Activated CD8-positive, alpha-beta T cell treated with anti-CD3 and anti-CD28 coated beads, Interleukin-2, amount 10 ng/mL, durations not matched to agents 7 days and 5 days (primary cell): ENCODE results near the gene JSRP1. TPM values are rescaled to one million over a fixed set of nuclear protein-coding genes. Genes with fewer than 3 reads are reported as not detected.

Source experiments
- ATAC-seq: fragments of 150-1000 bp; cut with Tn5 transposase; one replicate; pipeline ENCODE4 v1.10.0; 2021; ENCODE audit warnings: moderate library complexity
- CTCF ChIA-PET: fragments of 350-600 bp; sonication (Branson Sonifier 250); formaldehyde crosslinking; loops from one replicate; lab custom pipeline; 2021; ENCODE audit warnings: antibody characterized with exemption; lab: Charles Lee
- POLR2A ChIA-PET: fragments of 350-600 bp; sonication (Branson Sonifier 250); formaldehyde crosslinking; loops from one replicate; lab custom pipeline; 2021; ENCODE audit warnings: antibody characterized with exemption; lab: Charles Lee
- DNase-seq: peaks from one replicate; pipeline ENCODE4 v3.0.0-alpha.2; 2020
- H3K27ac Mint-ChIP-seq: one replicate; pipeline ENCODE4 v1.8.0; 2021; ENCODE audit warnings: mild to moderate bottlenecking, mixed read lengths
- H3K27me3 Mint-ChIP-seq: one replicate; pipeline ENCODE4 v1.8.0; 2021; ENCODE audit warnings: low read depth, mixed read lengths
- H3K36me3 Mint-ChIP-seq: one replicate; pipeline ENCODE4 v1.8.0; 2021; ENCODE audit warnings: low read depth, mixed read lengths
- H3K4me1 Mint-ChIP-seq: one replicate; pipeline ENCODE4 v1.8.0; 2021; ENCODE audit warnings: low read depth, mixed read lengths
- H3K4me3 Mint-ChIP-seq: one replicate; pipeline ENCODE4 v1.8.0; 2021; ENCODE audit warnings: mild to moderate bottlenecking, mixed read lengths
- H3K9me3 Mint-ChIP-seq: one replicate; pipeline ENCODE4 v1.8.0; 2022; ENCODE audit warnings: mixed read lengths; ENCODE audit not compliant: insufficient read depth
- total RNA-seq, 2 experiments: library from RNA; stranded (reverse); gene quantifications; one replicate each; pipeline ENCODE4 v1.2.3, GENCODE V29; 2021

The JSRP1 gene
- total RNA-seq, 2 experiments from 2014 or later: not detected

DNA sequence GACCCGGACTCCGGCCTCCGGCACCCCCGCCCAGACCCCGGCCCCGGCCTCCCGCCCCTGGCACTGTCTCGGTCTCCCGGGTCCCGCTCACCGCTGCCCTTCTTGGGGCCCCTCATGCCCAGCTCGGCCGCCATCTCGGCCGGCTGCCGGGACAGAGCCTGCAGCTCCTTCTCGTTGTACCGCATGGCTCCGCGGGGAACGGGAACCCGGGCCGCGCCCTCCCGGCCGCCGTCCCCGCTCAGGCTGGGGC lies 20.2 kb downstream of the JSRP1 start:
- peak overlapping the region; percentile 99 for H3K4me3 Mint-ChIP-seq
- no peaks in the 10 kb centered on the region for H3K9me3 Mint-ChIP-seq
- no peaks in the 10 kb centered on the region for H3K27me3 Mint-ChIP-seq
- peaks cover 59% of the 10 kb centered on the region for H3K36me3 Mint-ChIP-seq
- peak overlapping the region; percentile 100 for H3K27ac Mint-ChIP-seq
- CTCF ChIA-PET: interaction anchor here (0.6 to 1.8 kb wide), 8 partner anchors 37 to 240 kb away, joined by 3 to 15 read pairs (median 3); partner anchors contain the start of genes GADD45B and PEAK3
- POLR2A ChIA-PET: interaction anchor here (0.7 to 2.0 kb wide), 5 partner anchors 22 to 240 kb away, joined by 3 to 13 read pairs (median 4); partner anchors contain the start of gene GADD45B
- H3K4me1 Mint-ChIP-seq: peaks cover 56% of the 10 kb centered on the region
- ATAC-seq: no peak
- no peak for DNase-seq

DNA sequence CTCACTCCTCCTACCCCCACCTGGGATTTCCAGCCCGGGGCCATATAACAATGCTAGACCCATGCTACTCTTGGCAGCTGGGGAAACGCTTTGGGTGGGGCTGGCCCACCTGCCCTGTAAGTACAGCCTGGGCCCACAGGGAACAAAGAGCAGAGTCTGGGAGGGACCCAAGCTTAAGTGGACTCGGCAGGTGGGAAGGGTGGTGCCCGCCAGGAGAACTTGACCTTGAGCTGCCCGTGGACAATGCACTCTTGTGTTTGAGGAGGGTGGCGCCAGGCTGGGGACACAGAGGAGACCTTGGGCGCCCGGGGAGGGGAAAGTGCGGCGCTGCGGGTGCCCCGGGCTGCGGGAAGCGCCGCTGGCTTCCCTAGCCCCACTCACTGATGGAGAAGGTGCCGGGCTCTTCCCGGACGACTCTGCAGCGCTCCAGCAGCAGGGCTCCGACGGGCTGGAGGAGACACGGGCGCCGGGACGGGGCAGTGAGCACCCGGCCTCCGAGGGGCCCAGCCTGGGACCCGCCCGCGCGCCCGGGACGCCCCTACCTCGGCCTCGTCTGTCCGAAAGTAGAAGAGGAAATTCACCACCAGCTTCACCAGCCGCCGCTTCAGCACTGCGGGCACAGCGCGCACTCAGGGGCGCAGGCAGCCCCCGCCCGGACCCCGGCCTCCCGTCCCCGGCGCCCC lies 20.7 kb downstream of the JSRP1 start:
- Mint-ChIP-seq H3K27ac (peak overlapping the region; percentile 90), H3K36me3 (peaks cover 55% of the 10 kb centered on the region), H3K27me3 (no peaks in the 10 kb centered on the region), H3K4me3 (peak overlapping the region; percentile 99), H3K9me3 (no peaks in the 10 kb centered on the region), H3K4me1 (peaks cover 52% of the 10 kb centered on the region)
- ATAC-seq: peak; percentile 14
- DNase-seq: no peak
- CTCF ChIA-PET: interaction anchor here (0.6 to 1.8 kb wide), 9 partner anchors 37 to 241 kb away, joined by 3 to 15 read pairs (median 3); partner anchors contain the start of genes GADD45B and PEAK3
- POLR2A ChIA-PET: interaction anchor here (0.7 to 2.0 kb wide), 5 partner anchors 22 to 241 kb away, joined by 3 to 13 read pairs (median 4); partner anchors contain the start of gene GADD45B

- ATAC-seq: no peak
Measured at GRCh38 chr19:2234996-2235380, 21.2 kb downstream of the JSRP1 start.

DNA sequence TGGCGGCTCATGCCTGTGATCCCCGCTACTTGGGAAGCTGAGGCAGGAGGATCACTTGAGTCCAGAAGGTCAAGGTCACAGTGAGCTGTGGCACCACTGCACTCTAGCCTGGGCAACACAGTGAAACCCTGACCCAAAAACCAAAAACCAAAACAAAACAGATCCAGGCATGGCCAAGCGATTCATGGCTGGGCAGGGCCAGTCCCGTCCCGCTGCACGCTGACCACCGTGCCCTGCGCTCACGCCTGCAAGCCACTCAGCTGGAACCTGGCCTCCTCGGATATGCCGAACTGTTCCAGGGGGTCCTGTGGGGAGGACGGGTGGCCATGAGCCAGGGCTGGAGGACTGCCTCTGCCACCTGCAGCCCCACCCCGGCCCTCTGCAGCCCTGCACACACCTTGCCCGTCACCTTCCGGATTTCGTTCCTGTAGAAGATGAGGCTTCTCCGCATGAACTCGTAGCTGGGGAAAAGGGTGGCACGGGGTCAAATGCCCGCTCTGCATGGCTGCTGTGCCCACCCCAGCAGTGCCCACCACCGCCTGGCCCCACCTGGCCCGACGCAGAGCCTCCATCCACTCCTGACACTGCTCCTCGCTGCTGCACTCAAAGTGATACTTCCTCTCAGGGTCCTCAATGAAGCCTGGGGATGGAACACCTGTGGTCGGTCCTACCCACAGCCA lies 22.5 kb downstream of the JSRP1 start:
- DNase-seq (no peak), ATAC-seq (no peak)
- ChIA-PET POLR2A (no interaction called here), CTCF (interaction anchor here (1.1 to 1.3 kb wide), 2 partner anchors 40 to 78 kb away, joined by 3 to 6 read pairs; no protein-coding TSS in a partner anchor)
- peaks cover 54% of the 10 kb centered on the region for H3K36me3 Mint-ChIP-seq
- H3K27ac Mint-ChIP-seq: peak overlapping the region; percentile 90
- H3K4me1 Mint-ChIP-seq: peaks cover 37% of the 10 kb centered on the region
- H3K9me3 Mint-ChIP-seq: no peaks in the 10 kb centered on the region
- no peaks in the 10 kb centered on the region for H3K27me3 Mint-ChIP-seq
- peak overlapping the region; percentile 99 for H3K4me3 Mint-ChIP-seq

More at GRCh38 chr19:2234996-2235380, 21.2 kb downstream of the JSRP1 start:
- CTCF ChIA-PET: interaction anchor here (1.0 to 1.8 kb wide), 6 partner anchors 38 to 241 kb away, joined by 3 to 15 read pairs (median 6); partner anchors contain the start of gene GADD45B
- H3K36me3 Mint-ChIP-seq: peaks cover 54% of the 10 kb centered on the region
- no peaks in the 10 kb centered on the region for H3K9me3 Mint-ChIP-seq
- no peak for DNase-seq
- POLR2A ChIA-PET: interaction anchor here (1.7 to 2.0 kb wide), 2 partner anchors 35 to 38 kb away, joined by 4 to 13 read pairs; no protein-coding TSS in a partner anchor
- H3K4me3 Mint-ChIP-seq: peak overlapping the region; percentile 99
- H3K27me3 Mint-ChIP-seq: no peaks in the 10 kb centered on the region
- peak overlapping the region; percentile 90 for H3K27ac Mint-ChIP-seq
- peaks cover 48% of the 10 kb centered on the region for H3K4me1 Mint-ChIP-seq

- no peaks in the 10 kb centered on the region for H3K27me3 Mint-ChIP-seq
- H3K9me3 Mint-ChIP-seq: no peaks in the 10 kb centered on the region
- no peak overlapping the region for H3K4me3 Mint-ChIP-seq
- ATAC-seq (no peak), DNase-seq (no peak)
- ChIA-PET CTCF (no interaction called here), POLR2A (no interaction called here)
- H3K36me3 Mint-ChIP-seq: peaks cover 43% of the 10 kb centered on the region
- peak overlapping the region; percentile 49 for H3K27ac Mint-ChIP-seq
- peaks cover 24% of the 10 kb centered on the region for H3K4me1 Mint-ChIP-seq
Measured at GRCh38 chr19:2232286-2233151, 23.7 kb downstream of the JSRP1 start.

DNA sequence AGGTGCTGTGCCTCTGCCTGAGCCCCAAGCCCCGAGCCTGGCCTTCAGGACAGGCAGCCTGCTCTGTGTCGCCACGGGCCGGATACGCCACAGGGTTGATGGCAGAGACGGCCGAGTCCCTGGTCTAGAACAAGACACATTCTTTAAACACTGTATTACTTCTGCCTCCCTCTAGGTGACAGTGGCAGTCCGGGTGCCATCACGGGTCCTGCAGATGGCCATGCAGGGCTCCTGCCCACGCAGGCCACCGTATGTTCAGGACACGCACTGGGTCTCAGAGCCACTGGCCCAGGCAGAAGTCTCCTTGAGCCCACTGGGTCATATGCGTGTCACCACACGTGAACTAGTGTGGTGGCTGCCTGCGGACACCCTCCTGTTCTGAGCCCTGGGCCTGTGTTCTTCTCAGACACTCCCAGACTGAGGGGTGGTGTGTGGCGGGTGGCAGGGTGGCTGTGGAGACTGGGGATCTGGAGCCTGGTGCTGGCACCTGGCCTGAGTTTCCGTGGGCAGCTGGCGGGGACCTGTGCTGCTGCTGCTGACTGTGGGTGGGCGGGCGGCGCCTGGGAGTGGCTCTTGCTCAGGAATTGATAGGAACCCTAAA lies 24.5 kb downstream of the JSRP1 start:
- POLR2A ChIA-PET: interaction anchor here (1.2 to 1.4 kb wide), 2 partner anchors 15 to 76 kb away, joined by 3 to 5 read pairs; no protein-coding TSS in a partner anchor
- no peak overlapping the region for H3K27ac Mint-ChIP-seq
- H3K4me1 Mint-ChIP-seq: peaks cover 23% of the 10 kb centered on the region
- ATAC-seq: no peak
- no peak for DNase-seq
- CTCF ChIA-PET: no interaction called here
- no peaks in the 10 kb centered on the region for H3K9me3 Mint-ChIP-seq
- peaks cover 39% of the 10 kb centered on the region for H3K36me3 Mint-ChIP-seq
- H3K27me3 Mint-ChIP-seq: no peaks in the 10 kb centered on the region
- H3K4me3 Mint-ChIP-seq: no peak overlapping the region

DNA sequence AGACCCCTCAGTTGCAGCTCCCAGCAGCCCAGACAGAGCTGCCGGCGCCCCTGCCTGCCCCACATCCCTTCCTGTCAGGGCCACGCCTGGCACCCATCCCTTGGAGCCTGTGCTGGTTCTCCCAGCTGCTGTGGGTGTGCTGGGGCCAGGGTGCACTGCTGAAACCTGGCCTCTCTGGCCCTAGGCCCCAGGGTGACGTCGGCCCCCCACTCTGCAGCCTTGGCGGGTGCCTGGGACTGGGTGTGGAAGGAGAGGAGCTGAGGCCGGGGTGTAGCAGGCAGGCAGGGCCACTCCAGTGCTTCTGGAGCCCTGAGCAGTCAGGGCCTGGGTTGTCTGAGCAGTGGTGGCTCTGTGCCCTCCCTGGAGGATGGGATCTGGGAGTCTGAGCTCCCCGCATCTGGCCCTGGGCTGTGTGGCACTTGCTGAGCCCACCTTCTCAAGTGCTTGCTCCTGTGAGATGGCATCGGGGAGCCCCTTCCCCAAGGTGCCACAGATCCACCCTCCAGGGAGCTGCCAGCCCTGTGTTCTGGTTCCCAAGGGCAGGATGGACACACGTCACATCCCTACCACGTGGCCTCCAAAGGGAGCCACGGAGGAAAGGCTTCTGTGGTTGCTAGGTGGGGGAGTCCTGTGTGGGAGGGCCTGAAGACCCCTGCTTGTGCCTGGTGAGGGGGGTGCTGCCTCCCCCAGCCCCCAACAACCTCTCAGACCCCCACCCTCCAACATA lies 25.2 kb downstream of the JSRP1 start:
- ChIA-PET CTCF (interaction anchor here (0.7 kb wide), 1 partner anchor 43 kb away, joined by 3 read pairs; no protein-coding TSS in a partner anchor), POLR2A (interaction anchor here (1.2 to 1.6 kb wide), 3 partner anchors 14 to 75 kb away, joined by 3 to 5 read pairs (median 4); no protein-coding TSS in a partner anchor)
- Mint-ChIP-seq H3K36me3 (peaks cover 36% of the 10 kb centered on the region), H3K27me3 (no peaks in the 10 kb centered on the region), H3K4me3 (no peak overlapping the region), H3K27ac (no peak overlapping the region), H3K4me1 (peaks cover 20% of the 10 kb centered on the region), H3K9me3 (no peaks in the 10 kb centered on the region)
- ATAC-seq (no peak), DNase-seq (no peak)

GRCh38 chr19:2230033-2230531 lies 26.1 kb downstream of the JSRP1 start:
- no peak for ATAC-seq
- Mint-ChIP-seq H3K27ac (peak overlapping the region; percentile 71), H3K9me3 (no peaks in the 10 kb centered on the region), H3K4me1 (peaks cover 18% of the 10 kb centered on the region), H3K4me3 (no peak overlapping the region), H3K36me3 (peaks cover 42% of the 10 kb centered on the region), H3K27me3 (no peaks in the 10 kb centered on the region)
- no peak for DNase-seq
- POLR2A ChIA-PET: interaction anchor here (0.6 to 1.6 kb wide), 3 partner anchors 13 to 225 kb away, joined by 3 to 5 read pairs (median 4); no protein-coding TSS in a partner anchor
- CTCF ChIA-PET: interaction anchor here (0.7 kb wide), 1 partner anchor 44 kb away, joined by 3 read pairs; no protein-coding TSS in a partner anchor

DNA sequence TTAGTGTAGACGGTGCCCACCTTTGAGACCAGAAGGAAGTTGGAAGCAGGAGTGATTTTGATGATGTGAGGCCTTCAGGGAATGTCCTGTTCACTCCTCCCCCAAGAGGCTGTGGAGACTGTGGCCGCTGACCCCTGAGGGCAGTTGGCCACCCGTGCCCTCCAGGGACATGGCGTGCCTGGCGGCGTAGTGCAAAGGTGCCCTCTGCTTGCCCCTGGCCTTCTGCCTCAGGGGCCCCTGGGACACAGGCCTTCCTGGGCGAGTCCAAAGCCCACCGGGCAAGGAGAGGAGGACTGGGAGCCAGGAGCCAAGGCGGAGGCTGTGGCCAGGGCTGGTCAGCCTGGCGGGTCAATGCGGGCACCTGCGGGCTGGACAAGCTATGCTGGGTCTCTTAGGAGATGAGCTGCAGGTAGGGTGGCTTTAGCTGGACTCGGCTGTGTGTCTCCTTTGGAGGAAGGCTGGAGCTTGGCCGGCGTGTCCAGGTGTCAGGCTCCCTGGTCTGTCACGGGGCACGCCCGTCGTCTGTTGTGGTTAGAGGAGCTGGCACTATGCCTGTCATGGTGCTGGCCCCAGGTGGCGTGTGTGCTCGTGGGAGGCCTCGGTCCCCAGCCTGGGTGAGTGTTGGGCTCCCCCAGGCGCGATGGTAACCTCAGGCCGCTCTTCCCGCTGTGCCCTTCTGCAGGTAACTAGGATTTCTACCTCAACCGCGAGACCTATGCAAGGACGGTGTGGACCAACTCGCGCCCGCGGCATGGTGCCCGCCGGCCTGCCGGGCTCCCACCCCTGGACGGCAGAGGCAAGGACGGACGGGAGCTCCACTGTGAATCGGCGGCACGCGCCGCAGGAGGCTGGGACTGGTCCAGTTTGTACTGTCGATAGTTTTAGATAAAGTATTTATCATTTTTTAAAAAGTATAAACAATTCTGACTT lies 26.8 kb downstream of the JSRP1 start:
- H3K4me1 Mint-ChIP-seq: peaks cover 14% of the 10 kb centered on the region
- H3K36me3 Mint-ChIP-seq: peaks cover 44% of the 10 kb centered on the region
- ATAC-seq (no peak), DNase-seq (no peak)
- H3K9me3 Mint-ChIP-seq: no peaks in the 10 kb centered on the region
- no peak overlapping the region for H3K4me3 Mint-ChIP-seq
- no peaks in the 10 kb centered on the region for H3K27me3 Mint-ChIP-seq
- ChIA-PET CTCF (no interaction called here), POLR2A (interaction anchor here (0.6 to 1.6 kb wide), 2 partner anchors 40 to 226 kb away, joined by 3 to 4 read pairs; no protein-coding TSS in a partner anchor)
- H3K27ac Mint-ChIP-seq: no peak overlapping the region
